GM12891 (cell line): Measurements from ENCODE around the gene STIM1.

Experiments
- POLR2A ChIP-seq: IDR thresholded peaks from 2 replicates; pipeline ENCODE4 v1.6.1; 2011; ENCODE audit warnings: low read depth, low read length, control low read depth
- POLR2AphosphoS5 ChIP-seq: IDR thresholded peaks from 2 replicates; pipeline ENCODE4 v1.6.1; 2011; ENCODE audit warnings: low read depth, low read length, control low read depth
- SPI1 ChIP-seq: IDR thresholded peaks from 2 replicates; pipeline ENCODE4 v1.6.1; 2011; ENCODE audit warnings: low read depth, low read length, control low read depth
- TAF1 ChIP-seq: IDR thresholded peaks from 2 replicates; pipeline ENCODE4 v1.6.1; 2011; ENCODE audit warnings: low read depth, low read length, control low read depth

- TF ChIP-seq POLR2A (no peak), SPI1 (no peak), POLR2AphosphoS5 (no peak), TAF1 (no peak)
These were observed 97.3 kb downstream of the STIM1 start for GRCh38 chr11:3952715-3953114.
